Smooth muscle cell (in vitro differentiated cells): ENCODE results near the gene TMEM87B. TPM values are rescaled to one million over a fixed set of nuclear protein-coding genes. Genes with fewer than 3 reads are reported as not detected.

Source experiments
- DNase-seq: peaks from one replicate; lab custom pipeline; 2025; ENCODE audit not compliant: unreplicated experiment; lab: John Stamatoyannopoulos, UW
- H2AFZ ChIP-seq: fragments of 200-600 bp; sonication (generic); 2 replicates; pipeline ENCODE4 v1.6.0; 2016; ENCODE audit warnings: antibody characterized with exemption, low read depth, mild to moderate bottlenecking
- H3F3A ChIP-seq: fragments of 200-600 bp; sonication (generic); 2 replicates; pipeline ENCODE4 v1.6.0; 2017; ENCODE audit warnings: antibody characterized with exemption, low read depth
- H3K27ac ChIP-seq: fragments of 200-600 bp; sonication (generic); 2 replicates; pipeline ENCODE4 v1.5.1; 2016; ENCODE audit warnings: low read depth, mild to moderate bottlenecking
- H3K27me3 ChIP-seq: fragments of 200-600 bp; sonication (generic); 2 replicates; pipeline ENCODE4 v1.6.1; 2016; ENCODE audit warnings: low read depth, mild to moderate bottlenecking
- H3K36me3 ChIP-seq: fragments of 200-600 bp; sonication (generic); 2 replicates; pipeline ENCODE4 v1.5.1; 2016; ENCODE audit warnings: low read depth
- H3K4me1 ChIP-seq: fragments of 200-600 bp; sonication (generic); 2 replicates; pipeline ENCODE4 v1.5.1; 2016; ENCODE audit warnings: low read depth
- H3K4me2 ChIP-seq: fragments of 200-600 bp; sonication (generic); 2 replicates; pipeline ENCODE4 v1.6.0; 2016; ENCODE audit warnings: mild to moderate bottlenecking
- H3K4me3 ChIP-seq: fragments of 200-600 bp; sonication (generic); 2 replicates; pipeline ENCODE4 v1.5.1; 2016; ENCODE audit warnings: mild to moderate bottlenecking
- H3K79me2 ChIP-seq: fragments of 200-600 bp; sonication (generic); 2 replicates; pipeline ENCODE4 v1.6.0; 2016; ENCODE audit warnings: low read depth, mild to moderate bottlenecking
- H3K9ac ChIP-seq: fragments of 200-600 bp; sonication (generic); 2 replicates; pipeline ENCODE4 v1.6.0; 2016; ENCODE audit warnings: low read depth
- H3K9me3 ChIP-seq: fragments of 200-600 bp; sonication (generic); replicated peaks from 2 replicates; pipeline ENCODE4 v1.5.1; 2016; ENCODE audit warnings: low read depth
- H4K20me1 ChIP-seq: fragments of 200-600 bp; sonication (generic); 2 replicates; pipeline ENCODE4 v1.6.0; 2016; ENCODE audit warnings: low read depth
- WGBS: methylation state at CpG from one replicate; pipeline ENCODE4 v1.1.7; 2016; ENCODE audit warnings: low lambda C conversion rate; 5-methylcytosine and 5-hydroxymethylcytosine counted together
- polyA plus RNA-seq: library from polyadenylated mRNA; unstranded; fragments of >200 nt; fragmentation: Nextera tagmentation; extraction: Ambion mirVana; gene quantifications from 2 replicates; pipeline ENCODE4 v1.2.1, GENCODE V29; 2016
- total RNA-seq: library from RNA; depleted of rRNA; stranded (reverse); fragments of >200 nt; gene quantifications from 2 replicates; pipeline ENCODE4 v1.2.3, GENCODE V29; 2014
- TF ChIP-seq, protein P1 (sequence below): fragments of 200-600 bp; sonication (generic); IDR thresholded peaks from 2 replicates; pipeline ENCODE4 v1.5.1; 2017; ENCODE audit warnings: borderline replicate concordance, mild to moderate bottlenecking, antibody characterized with exemption; ENCODE audit not compliant: insufficient read depth, poor library complexity, severe bottlenecking

TMEM87B gene
- total and polyA plus RNA-seq, 2 experiments from 2014 or later, result 27.2 to 109 TPM

DNA sequence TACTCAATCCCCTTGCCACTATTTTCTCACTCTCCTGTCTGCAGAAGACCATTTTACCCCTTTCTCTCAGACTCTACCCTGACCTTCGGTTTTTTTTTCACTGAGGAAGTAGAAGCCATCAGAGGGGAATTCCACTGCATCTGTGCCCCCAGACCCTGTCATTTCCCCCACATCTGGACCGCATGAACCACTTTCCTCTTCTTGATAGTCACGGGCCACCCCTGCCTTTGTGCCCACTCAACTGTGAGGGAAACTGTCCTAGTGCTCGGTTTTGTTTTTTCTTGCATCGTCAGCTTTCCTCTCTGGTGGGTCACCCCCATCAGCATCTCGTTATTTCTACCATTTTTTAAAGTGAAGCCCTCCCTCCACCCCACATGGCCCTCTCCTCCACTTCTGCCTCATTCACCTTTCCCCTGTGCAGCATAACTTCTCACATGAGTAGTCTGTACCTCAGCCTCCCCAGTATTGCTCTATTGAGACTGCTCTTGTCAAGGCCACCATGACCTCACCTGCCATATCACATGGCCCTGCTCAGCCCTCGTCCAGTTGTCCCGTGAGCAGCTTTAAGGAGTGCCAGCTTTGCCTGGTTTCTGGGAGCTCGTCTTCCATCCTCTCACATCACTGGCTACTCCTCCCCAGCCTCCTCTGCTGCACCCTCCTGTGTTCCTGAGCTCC lies 32.4 kb downstream of the TMEM87B start:
- Histone ChIP-seq H3K79me2 (peaks cover 31% of the 10 kb centered on the region), H3K27me3 (no peaks in the 10 kb centered on the region), H2AFZ (no peak overlapping the region), H3K9ac (no peak overlapping the region), H3F3A (no peaks in the 10 kb centered on the region), H3K4me2 (no peak overlapping the region), H3K9me3 (no peaks in the 10 kb centered on the region), H3K27ac (no peak overlapping the region), H3K4me1 (no peaks in the 10 kb centered on the region), H3K4me3 (no peak overlapping the region), H4K20me1 (peaks cover 78% of the 10 kb centered on the region), H3K36me3 (peaks cover 35% of the 10 kb centered on the region)
- DNase-seq, result no peak
- WGBS, result 96% methylated on average over 9 of the region's 9 CpGs
- TF ChIP-seq, protein P1, sequence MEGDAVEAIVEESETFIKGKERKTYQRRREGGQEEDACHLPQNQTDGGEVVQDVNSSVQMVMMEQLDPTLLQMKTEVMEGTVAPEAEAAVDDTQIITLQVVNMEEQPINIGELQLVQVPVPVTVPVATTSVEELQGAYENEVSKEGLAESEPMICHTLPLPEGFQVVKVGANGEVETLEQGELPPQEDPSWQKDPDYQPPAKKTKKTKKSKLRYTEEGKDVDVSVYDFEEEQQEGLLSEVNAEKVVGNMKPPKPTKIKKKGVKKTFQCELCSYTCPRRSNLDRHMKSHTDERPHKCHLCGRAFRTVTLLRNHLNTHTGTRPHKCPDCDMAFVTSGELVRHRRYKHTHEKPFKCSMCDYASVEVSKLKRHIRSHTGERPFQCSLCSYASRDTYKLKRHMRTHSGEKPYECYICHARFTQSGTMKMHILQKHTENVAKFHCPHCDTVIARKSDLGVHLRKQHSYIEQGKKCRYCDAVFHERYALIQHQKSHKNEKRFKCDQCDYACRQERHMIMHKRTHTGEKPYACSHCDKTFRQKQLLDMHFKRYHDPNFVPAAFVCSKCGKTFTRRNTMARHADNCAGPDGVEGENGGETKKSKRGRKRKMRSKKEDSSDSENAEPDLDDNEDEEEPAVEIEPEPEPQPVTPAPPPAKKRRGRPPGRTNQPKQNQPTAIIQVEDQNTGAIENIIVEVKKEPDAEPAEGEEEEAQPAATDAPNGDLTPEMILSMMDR, result no peak

DNA sequence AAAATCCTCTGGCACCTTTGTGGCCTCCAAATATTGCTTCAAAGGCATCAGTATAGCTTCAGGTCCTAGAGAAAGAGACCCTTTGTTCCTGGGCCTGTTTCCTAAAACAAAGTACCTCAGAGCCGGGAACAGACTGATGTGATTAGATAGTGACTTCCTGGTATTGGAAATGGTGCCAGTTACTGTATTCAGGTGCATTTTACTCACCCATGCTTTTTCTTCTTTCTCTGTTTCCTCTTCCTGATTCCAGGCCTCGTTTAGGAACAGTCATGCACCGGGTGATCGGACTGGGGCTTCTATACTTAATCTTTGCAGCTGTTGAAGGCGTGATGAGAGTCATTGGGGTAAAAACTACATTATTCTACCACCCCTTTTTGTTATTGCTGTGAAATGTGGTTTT lies 34.3 kb downstream of the TMEM87B start:
- 95% methylated on average over 5 of the region's 5 CpGs for WGBS
- Histone ChIP-seq H4K20me1 (peaks cover 75% of the 10 kb centered on the region), H3F3A (peaks cover 5% of the 10 kb centered on the region), H3K4me2 (no peak overlapping the region), H3K79me2 (peaks cover 17% of the 10 kb centered on the region), H3K9ac (no peak overlapping the region), H3K4me1 (no peaks in the 10 kb centered on the region), H3K27ac (no peak overlapping the region), H3K36me3 (peaks cover 22% of the 10 kb centered on the region), H2AFZ (no peak overlapping the region), H3K27me3 (no peaks in the 10 kb centered on the region), H3K9me3 (no peaks in the 10 kb centered on the region), H3K4me3 (no peak overlapping the region)
- no peak for DNase-seq
- TF ChIP-seq, protein P1, result no peak

DNA sequence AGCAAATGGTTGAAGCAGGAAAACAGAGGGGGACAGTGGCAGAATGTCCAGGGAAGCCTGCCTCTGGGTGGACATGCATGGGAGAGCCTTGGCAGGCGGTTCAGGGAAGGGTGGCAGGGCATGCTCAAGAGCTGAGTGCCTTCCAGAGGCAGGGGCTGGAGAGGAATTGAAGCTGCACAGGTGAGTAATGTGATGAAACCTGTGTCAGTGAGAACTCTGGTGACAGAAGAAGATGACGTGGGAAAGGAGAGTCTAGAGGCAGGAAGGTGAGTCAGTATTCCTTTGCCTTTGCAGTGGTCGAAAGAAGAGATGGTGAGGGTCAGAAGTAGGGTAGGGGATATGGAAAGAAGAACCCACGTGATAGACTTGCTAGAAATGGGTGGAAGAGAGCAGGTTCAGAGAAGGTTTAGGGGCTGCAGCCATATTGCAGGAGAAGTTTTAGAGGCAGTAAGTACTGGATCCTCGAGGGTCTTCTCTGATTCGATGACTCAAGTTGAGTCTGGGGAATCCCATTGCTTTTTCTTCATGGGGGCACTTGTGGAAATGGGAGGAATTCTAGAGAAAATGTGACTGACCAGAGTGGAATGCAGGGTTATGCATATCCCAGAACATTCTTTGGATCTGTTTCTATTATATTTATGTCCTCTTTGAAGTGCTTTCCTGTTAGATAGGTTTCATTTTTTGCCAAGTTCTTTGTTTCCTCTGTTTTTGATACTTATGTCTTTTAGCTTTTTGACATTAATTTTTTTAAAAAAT lies 37.4 kb downstream of the TMEM87B start:
- H3K9ac ChIP-seq, result peak overlapping the region; percentile 45
- H3K4me2 ChIP-seq, result peak overlapping the region; percentile 33
- no peak overlapping the region for H3K4me3 ChIP-seq
- H3K27ac ChIP-seq, result peak overlapping the region; percentile 87
- no peaks in the 10 kb centered on the region for H3K9me3 ChIP-seq
- no peak overlapping the region for H2AFZ ChIP-seq
- 79% methylated on average over 6 of the region's 6 CpGs for WGBS
- peaks cover 5% of the 10 kb centered on the region for H3F3A ChIP-seq
- peaks cover 19% of the 10 kb centered on the region for H3K36me3 ChIP-seq
- H3K4me1 ChIP-seq, result peaks cover 4% of the 10 kb centered on the region
- no peak for DNase-seq
- no peaks in the 10 kb centered on the region for H3K27me3 ChIP-seq
- peaks cover 54% of the 10 kb centered on the region for H4K20me1 ChIP-seq
- H3K79me2 ChIP-seq, result peaks cover 23% of the 10 kb centered on the region
- TF ChIP-seq, protein P1, result no peak
